Hippocampal formation (tissue), 2 donors: ENCODE data around the gene SEC16B.

Source experiments
- DNase-seq, 2 donors: peaks; one replicate each; lab custom pipeline; 2025; lab: John Stamatoyannopoulos, UW

Gene SEC16B

GRCh38 chr1:177940682-177941081 lies 29.2 kb downstream of the SEC16B start:
- DNase-seq = no peak

- no peak for DNase-seq
Observed at GRCh38 chr1:177937931-177938330, 31.9 kb downstream of the SEC16B start.

GRCh38 chr1:177937174-177937770 lies 32.6 kb downstream of the SEC16B start:
- DNase-seq = no peak

- DNase-seq = no peak
Observed at GRCh38 chr1:177935638-177936415, 34.0 kb downstream of the SEC16B start.

- DNase-seq = no peak
Observed at GRCh38 chr1:177934927-177935326, 34.9 kb downstream of the SEC16B start.

GRCh38 chr1:177934461-177934860 lies 35.4 kb downstream of the SEC16B start:
- no peak for DNase-seq

GRCh38 chr1:177933881-177934280 lies 36.0 kb downstream of the SEC16B start:
- DNase-seq = no peak

GRCh38 chr1:177932123-177932522 lies 37.7 kb downstream of the SEC16B start:
- DNase-seq = no peak

- DNase-seq = no peak
Observed at GRCh38 chr1:177928952-177929351, 40.9 kb downstream of the SEC16B start.

GRCh38 chr1:177928194-177928593 lies 41.7 kb downstream of the SEC16B start:
- no peak for DNase-seq

- DNase-seq = no peak
Observed at GRCh38 chr1:177927021-177927596, 42.7 kb downstream of the SEC16B start.

- no peak for DNase-seq
Observed at GRCh38 chr1:177926201-177926600, 43.7 kb downstream of the SEC16B start.

GRCh38 chr1:177925006-177925405 lies 44.9 kb downstream of the SEC16B start:
- no peak for DNase-seq

GRCh38 chr1:177923441-177923840 lies 46.4 kb downstream of the SEC16B start:
- no peak for DNase-seq

GRCh38 chr1:177922209-177922608 lies 47.6 kb downstream of the SEC16B start:
- DNase-seq = no peak

- no peak for DNase-seq
Observed at GRCh38 chr1:177921590-177921989, 48.3 kb downstream of the SEC16B start.

- DNase-seq = no peak
Observed at GRCh38 chr1:177920091-177920490, 49.8 kb downstream of the SEC16B start.

GRCh38 chr1:177915641-177916040 lies 54.2 kb downstream of the SEC16B start:
- no peak for DNase-seq

GRCh38 chr1:177914603-177915002 lies 55.3 kb downstream of the SEC16B start:
- no peak for DNase-seq

GRCh38 chr1:177913762-177914540 lies 55.9 kb downstream of the SEC16B start:
- peak in 1 of 2 donors; percentile 1 for DNase-seq

- DNase-seq = no peak
Observed at GRCh38 chr1:177912991-177913390, 56.9 kb downstream of the SEC16B start.

- DNase-seq = no peak
Observed at GRCh38 chr1:177909416-177909815, 60.4 kb downstream of the SEC16B start.
